NCI-H345 treated with DMSO at 0.1 percent for 48 hours (cell line): Measurements from ENCODE around the gene SYT2.
"Not testable (repeated sequence)": the region's sequence is repeated elsewhere in the genome, so short reads cannot be mapped to it uniquely, and the experiment has no call there.

ENCODE experiments used
- DNase-seq: peaks from one replicate; lab custom pipeline; 2025; ENCODE audit not compliant: unreplicated experiment; lab: John Stamatoyannopoulos, UW

SYT2 gene

GRCh38 chr1:202547215-202547614 is 163.0 kb downstream of the SYT2 start:
- no peak for DNase-seq

GRCh38 chr1:202546796-202547195 is 163.5 kb downstream of the SYT2 start:
- DNase-seq, result not testable (repeated sequence)

- not testable (repeated sequence) for DNase-seq
Observed at GRCh38 chr1:202546377-202546776, 163.9 kb downstream of the SYT2 start.

GRCh38 chr1:202545647-202546303 is 164.5 kb downstream of the SYT2 start:
- DNase-seq, result not testable (repeated sequence)

- DNase-seq, result not testable (repeated sequence)
Observed at GRCh38 chr1:202544766-202545449, 165.3 kb downstream of the SYT2 start.

GRCh38 chr1:202543537-202543936 is 166.7 kb downstream of the SYT2 start:
- DNase-seq, result not testable (repeated sequence)

- not testable (repeated sequence) for DNase-seq
Observed at GRCh38 chr1:202542415-202542814, 167.8 kb downstream of the SYT2 start.

GRCh38 chr1:202540858-202541257 is 169.4 kb downstream of the SYT2 start:
- not testable (repeated sequence) for DNase-seq
